ENCODE measurements around the gene CPN2.

DNA sequence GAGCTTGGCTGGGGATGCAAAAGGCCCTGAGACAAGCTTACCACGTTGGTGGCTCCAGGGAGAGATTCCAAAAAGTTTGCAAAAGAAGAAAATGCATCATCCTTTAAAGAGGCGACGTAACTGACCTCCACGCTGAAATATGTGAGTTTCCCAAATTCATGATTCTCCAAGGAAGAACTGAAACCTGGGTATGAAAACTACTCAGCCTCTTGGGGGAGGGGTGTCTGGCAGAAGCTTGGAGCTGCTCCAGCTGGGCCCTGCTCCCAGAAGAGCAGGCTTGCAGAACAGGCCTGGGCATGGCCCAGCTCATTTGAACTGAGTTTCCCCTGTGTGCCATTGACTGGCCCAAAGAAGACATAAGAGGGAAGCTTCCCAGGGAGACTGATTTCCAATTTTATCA lies 20.5 kb downstream of the CPN2 start:
- TF ChIP-seq ESRRA (IDR thresholded peaks at IDR 0.05; ENCODE audit: low read length) = no peak
- TF ChIP-seq, protein P1, sequence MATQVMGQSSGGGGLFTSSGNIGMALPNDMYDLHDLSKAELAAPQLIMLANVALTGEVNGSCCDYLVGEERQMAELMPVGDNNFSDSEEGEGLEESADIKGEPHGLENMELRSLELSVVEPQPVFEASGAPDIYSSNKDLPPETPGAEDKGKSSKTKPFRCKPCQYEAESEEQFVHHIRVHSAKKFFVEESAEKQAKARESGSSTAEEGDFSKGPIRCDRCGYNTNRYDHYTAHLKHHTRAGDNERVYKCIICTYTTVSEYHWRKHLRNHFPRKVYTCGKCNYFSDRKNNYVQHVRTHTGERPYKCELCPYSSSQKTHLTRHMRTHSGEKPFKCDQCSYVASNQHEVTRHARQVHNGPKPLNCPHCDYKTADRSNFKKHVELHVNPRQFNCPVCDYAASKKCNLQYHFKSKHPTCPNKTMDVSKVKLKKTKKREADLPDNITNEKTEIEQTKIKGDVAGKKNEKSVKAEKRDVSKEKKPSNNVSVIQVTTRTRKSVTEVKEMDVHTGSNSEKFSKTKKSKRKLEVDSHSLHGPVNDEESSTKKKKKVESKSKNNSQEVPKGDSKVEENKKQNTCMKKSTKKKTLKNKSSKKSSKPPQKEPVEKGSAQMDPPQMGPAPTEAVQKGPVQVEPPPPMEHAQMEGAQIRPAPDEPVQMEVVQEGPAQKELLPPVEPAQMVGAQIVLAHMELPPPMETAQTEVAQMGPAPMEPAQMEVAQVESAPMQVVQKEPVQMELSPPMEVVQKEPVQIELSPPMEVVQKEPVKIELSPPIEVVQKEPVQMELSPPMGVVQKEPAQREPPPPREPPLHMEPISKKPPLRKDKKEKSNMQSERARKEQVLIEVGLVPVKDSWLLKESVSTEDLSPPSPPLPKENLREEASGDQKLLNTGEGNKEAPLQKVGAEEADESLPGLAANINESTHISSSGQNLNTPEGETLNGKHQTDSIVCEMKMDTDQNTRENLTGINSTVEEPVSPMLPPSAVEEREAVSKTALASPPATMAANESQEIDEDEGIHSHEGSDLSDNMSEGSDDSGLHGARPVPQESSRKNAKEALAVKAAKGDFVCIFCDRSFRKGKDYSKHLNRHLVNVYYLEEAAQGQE (IDR thresholded peaks at IDR 0.05; ENCODE audit: low read depth, low read length) = no peak
